Measurements from ENCODE around the gene PTGIS.

Gene PTGIS

DNA sequence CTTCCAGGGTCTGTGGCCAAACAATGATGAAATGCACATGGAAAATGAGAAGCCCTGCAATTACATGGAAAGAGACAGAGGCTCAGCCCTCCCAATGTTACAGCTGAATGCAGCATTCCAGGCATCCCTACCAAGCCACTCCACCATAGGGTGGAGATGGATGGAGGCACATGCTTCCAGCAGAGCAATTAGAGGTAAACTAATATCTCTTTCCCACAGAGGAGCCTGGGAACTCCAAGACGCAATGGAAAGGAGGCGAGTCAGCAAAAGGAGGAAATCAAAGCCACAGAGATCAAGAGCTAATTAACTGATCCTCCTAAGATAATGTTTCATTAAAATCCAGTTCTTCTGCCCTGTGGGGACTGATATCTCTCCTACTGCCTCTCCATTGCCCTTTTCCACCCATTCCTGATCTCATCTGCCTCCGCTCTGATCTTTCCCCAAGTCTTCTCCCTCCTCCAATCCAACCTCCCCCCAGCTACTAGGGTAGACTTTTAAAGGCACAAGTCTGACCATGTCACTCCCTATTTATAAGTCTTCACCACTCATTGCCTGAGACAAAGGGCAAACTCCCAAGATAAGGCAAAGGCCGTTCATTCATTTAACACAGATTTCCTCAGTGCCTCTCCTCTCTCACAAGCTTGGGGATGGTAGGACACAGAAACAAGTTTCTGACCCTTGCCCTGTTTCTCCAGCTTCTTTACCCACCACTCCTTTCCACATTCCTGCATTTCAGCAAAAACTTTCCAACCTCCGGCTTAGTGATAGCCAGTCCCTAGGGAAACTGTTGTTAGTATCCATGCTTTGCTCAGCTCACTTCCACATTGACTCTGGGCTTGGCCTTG is 71.2 kb downstream of the PTGIS start:
- DNase-seq (ENCODE audit: low spot score): no peak

DNA sequence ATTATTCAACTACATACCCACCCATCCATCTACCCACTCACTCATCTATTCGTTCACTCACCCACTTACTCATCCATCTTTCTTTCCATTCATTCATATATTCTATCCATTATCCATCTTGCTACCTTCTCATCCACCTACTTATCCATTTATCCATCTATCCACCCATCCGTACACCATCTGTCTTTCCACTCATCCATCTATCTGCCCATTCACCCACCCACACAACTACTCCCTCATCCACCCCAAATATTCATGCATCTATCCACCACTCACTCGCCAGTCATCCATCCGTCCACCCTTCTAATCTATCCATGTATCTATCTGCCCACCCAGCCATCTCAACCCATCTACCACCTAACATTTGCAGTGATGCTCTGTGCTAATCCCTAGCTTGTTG is 71.9 kb downstream of the PTGIS start:
- no peak for DNase-seq (ENCODE audit: low spot score)

DNA sequence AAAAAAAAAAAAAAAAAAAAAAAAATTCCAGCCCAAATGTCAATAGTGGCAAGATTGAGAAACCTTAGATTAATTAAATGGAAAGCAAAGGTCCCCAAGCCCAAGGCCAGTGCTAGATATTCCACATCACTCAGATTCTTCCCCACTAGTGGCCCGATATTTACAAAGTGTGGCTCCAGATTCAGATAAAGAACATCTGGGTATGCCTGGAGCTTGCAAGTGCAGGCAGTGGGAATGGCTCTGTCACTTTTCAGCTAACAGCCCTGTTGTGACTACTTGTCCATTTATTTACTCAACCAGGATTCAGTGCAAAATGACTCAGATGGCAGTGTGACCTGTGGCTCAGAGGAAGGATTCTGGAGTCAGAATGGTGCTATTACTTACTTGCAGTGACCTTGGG is 77.2 kb downstream of the PTGIS start:
- no peak for DNase-seq (ENCODE audit: low spot score)

DNA sequence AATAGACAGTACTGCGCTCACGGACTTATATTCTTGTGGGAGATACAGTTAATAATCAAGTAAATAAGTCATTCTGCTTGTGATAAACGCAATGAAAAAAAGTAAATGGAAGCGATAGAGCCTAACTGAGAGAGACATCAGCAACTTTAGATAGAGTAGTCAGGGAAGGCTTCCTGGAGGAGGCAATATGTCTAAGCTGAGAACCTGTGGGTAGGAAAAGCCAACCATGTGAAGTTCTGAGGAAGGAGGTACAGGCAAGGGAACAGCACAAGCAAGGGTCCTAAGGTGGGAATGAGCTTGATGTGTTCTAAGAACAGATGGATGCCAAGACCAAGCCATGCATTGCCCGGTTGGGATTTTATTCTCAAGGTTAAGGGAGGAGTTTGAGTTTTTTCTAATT is 78.2 kb downstream of the PTGIS start:
- DNase-seq (ENCODE audit: low spot score): no peak

DNA sequence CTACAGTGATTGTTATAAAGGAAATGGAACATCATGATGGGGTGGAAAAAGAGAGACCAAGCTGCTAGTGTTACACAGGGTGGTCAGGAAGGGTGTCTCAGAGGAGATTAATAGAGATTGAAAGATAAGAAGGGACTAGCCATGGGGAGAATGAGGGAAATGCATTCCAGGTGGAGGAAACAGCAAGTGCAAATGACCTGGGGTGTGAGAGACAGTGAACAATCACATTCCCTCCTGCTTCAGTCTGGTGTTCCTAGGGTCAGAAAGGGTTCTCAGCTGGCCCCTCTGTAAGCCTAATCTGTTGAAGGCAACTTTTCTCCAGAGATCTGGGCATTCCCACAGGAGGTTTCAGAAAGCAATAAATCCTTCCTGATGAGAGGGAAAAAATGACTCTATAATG is 81.9 kb downstream of the PTGIS start:
- no peak for DNase-seq (ENCODE audit: low spot score)

DNA sequence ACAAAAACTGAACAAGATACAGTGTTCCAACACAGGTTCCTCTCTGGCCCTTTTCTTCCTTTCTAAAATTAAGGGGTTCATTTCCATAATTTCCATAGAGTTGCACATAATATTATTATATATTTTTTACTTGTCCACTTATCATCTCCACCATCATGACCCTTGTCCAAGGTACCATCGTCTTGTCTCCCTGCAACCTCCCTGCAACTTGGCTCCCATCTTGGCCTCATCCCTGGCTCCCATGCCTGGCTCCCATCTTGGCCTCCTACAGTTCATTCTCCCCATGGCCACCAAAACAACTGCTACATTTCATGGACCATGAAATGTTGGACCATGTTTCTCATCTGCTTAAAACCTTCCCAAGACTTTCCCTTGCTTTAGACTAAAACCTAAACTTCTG is 82.4 kb downstream of the PTGIS start:
- no peak for DNase-seq (ENCODE audit: low spot score)

DNA sequence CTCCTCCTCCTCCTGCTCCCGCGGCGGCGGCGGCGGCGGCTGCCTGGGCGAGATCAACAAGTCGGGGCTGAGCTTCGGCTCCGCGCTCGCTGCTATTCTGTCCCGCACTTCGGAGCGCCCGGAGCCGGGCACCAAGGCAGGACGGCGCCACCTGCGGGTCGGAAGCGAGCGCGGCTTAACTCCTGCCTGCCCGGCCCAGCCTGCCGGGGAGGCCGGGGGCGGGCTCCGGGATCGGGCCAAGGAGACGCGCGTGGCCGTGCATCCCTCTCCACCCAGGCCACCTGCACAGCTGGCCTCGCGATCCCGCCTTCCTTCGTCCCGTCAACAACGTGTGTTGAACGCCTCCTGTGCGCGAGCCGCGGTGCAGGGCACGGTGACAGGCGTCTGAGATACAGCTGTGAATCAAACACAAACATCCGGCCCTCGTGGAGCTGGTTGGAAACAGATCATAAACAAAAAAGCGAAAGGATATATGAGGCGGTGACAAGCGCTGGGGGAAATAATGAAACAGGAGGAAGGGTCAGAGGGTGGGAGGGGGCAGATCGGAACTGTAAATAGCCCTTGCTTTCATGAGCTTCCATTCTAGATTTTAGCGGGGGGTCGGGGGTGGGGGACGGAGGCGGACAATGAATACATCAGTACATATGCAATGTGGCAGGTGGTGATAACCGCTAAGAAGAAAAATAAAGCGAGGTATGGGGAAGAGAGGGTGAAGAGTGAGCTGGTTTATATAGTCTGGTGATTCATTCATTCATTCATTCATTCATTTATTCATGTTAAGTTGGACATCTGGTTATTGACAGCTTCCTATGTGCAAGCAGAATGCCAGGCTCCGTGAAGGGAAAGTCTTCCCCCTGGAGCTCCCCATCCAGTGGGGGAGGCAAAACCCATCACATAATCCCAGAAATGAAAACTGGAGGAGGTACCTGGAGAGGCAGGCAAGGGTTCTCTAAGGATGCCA is 83.5 kb downstream of the PTGIS start:
- peak; percentile 69 for DNase-seq (ENCODE audit: low spot score)

DNA sequence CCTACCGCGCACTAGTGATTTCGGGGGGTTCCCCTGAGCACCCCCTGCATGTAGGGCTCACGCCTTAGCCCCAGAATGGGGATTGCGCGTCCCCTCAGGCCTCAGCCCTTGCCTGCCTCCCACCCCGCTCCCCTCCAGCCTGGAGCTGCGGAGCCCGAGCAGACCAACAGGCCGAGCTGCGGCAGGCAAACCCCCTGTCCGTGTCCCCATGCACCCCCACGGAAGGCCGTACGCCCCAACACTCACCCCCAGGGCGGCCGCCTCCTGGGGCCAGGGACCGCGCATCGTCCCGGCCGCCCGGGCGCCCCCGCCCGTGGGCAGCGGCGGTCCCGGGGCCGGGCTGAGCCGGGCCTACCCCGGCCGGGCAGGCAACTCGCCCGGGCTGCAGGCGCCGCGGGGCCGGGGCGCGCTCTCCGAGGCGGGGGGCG is 84.2 kb downstream of the PTGIS start:
- DNase-seq (ENCODE audit: low spot score): no peak

DNA sequence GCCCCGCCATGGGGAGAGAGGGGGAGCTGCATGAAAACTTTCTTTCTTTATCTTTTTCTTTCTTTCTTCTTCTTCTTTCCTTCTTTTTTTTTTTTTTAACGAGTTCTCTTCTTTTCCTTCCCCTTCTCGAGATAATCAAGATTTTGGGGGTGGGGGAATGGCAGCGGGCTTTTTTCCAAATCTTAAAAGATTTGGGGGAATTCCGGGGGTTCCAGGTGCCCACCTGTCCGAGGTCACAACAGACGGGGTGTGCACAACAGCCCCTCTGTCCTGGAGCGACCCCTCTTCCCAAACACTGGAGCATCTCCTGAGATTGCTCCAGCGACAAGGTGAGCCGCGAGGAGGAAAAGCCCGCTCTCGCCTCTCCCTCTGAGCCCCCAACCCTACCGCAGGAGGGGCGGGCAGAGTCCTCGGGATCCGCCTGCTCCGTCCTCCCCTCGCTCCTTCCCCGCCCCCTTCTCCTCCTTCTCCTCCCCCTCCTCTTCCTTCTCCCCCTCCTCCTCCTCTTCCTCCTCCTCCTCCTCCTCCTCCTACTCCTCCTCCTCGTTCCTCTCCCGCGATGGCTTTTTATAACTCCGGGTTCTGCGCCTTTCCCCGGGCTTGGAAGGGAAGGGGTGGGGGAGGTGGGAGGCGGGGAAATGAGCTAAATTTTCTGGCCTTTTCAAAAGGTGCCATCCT is 84.8 kb downstream of the PTGIS start:
- no peak for DNase-seq (ENCODE audit: low spot score)

DNA sequence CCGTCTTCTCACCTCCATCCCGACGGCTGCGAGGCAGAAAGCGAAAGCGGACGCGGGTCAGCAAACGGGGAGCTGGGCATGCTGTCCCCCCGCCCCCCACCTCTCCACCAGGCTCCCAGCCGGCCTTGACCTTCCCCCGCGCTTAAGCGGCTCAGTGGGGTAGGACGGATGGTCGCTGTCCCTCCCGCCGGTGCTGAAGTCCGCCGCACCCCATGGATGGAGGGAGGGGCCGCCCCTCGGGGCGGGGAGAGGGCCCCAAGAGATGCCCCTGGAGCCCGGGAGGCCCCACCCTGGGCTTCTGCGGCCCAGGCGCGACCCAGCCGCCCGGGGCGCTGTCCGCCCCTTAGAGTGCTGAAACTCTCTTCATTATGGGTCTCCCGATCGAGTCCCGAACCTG is 85.3 kb downstream of the PTGIS start, which contains the start of gene KCNB1:
Gene KCNB1 (minus strand): TSS at position 48 of the 397 bp plus-strand sequence. CDS start 188 bp downstream, outside the sequence.
- peak; percentile 5 for DNase-seq (ENCODE audit: low spot score)

DNA sequence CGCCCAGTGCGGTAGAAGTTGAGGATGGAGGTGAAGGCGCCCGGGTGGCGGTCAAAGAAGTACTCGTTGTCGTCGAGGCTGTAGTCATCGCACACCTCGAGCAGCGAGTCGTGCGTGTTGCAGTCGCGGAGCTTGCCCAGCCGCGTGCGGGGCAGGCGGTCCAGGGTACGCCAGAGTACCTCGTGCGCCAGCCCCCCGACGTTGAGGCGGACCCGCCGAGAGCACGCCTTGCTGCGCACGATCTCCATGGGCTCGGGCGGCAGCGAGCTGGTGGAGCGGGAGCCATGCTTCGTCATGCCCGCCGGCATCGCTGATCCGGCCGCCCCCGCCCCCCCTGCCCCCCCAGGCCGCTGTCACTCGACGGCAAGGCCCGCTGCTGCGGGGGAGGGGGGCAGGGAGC is 85.8 kb downstream of the PTGIS start:
- no peak for DNase-seq (ENCODE audit: low spot score)

DNA sequence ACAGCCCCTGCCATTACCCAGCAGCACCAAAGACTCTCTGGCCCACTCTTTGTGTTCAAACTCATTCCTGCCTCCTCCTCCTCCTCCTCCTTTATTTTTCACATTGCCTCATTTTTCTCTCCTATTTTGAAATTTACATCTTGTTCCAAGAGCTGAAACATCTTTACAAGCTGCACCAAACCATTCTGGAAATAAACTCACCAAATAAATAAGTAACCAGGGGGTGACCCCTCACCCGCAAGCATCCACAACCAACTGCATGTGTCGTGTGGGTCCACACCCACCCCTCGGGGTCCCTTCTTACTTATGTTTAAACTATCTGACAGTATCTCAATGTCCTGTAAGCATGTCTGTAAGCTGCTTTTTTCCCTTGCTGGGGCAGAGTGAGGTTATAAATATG is 86.8 kb downstream of the PTGIS start:
- DNase-seq (ENCODE audit: low spot score): no peak

DNA sequence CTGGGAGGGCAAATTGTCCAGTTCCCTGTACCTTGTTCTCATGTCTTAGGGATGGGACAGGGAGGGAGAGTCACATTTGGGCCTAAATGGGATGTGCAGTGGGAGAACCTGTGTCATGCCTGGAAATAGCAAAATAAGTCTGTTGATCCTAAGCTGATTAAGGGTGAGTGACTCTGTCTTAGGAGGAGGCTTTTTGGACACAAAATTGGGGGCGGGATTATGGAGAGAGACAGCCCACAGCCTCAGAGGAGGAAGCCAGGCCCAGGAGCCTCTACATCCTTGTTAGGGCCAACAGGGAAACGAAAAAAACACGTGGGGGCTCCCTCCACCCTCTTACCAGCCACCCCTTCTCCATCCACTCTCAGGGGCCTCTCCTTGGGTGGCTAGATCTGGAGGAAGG is 87.7 kb downstream of the PTGIS start:
- DNase-seq (ENCODE audit: low spot score): no peak

DNA sequence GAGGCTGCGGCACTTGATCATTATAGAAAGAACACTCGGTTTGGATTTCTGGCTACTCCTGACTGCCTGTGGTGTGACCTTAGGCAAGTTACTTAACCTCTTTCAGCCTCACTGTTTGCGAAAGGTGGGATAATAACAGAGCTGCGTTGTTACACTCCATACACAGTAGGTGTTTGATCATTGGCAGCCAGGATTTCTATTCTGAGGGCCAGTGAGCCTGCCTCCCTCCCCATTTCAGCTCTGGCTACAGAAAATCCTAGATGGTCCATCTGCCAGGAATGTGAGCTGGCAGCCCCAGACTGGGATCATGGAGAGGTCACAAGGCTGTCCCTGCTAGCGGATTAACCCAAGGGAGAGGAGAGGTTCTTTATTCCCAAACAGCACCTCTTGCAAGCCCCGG is 88.2 kb downstream of the PTGIS start:
- DNase-seq (ENCODE audit: low spot score): no peak

DNA sequence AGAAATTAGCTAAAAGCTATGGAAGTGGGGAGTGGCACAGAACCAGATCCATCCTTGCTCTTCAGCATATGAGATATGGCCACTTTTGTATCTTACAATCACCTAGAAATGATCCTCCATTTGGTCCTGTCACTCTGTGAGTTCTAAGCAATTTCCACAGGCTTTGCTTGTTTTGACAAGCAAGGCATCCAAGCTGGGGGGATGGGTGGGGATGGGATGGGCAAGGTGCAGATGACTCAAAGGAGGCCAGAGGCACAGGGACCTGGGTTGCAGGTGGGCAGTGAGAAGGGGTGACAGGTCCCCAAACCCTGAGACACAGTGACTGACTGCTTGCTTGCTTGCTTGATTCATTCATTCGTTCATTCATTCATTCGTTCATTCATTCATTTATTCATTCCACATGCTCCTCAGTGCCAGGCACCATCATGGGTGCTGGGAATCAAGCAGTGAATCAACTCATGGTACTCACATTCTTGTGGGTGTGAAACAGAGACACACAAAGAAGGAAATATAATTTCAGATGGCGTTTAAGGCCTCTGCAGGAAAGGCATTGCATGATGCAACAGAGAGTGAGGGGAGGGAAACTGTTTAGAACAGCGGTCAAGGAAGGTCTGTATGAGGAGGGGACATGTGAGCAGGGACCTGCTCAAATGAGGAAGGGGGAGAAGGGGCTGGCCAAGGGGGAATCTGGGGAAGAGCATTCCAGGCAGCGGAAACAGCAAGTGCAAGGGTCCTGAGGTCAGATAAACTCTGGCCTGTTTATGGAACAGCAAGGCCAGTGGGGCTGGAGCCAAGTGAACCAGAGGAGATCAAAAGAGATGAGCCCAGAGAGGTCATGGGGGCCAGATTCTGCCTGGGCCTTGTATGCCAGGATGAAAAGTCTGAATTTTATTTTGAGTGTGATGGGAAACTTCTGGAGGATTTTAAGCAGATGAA is 88.9 kb downstream of the PTGIS start:
- DNase-seq (ENCODE audit: low spot score): no peak

DNA sequence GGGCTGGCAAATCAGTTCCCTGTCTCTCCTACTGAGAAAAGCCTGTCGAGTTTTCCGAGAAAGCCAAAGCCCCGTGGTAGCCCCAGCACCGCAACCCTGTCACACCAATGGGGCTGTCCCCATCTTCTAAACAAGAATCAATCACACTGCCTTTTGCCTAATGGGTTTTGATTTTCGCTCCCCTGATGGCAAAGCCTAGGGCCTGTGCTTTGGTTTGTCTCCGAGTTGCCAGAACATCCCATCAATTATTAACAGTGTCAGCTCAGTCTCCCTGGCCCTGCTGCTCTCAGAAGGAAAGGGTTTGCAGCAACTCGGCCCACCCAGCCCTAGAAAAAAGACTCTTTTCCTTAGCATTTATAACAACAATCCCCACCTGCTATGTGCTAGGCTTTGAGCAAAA is 89.7 kb downstream of the PTGIS start:
- DNase-seq (ENCODE audit: low spot score): no peak

DNA sequence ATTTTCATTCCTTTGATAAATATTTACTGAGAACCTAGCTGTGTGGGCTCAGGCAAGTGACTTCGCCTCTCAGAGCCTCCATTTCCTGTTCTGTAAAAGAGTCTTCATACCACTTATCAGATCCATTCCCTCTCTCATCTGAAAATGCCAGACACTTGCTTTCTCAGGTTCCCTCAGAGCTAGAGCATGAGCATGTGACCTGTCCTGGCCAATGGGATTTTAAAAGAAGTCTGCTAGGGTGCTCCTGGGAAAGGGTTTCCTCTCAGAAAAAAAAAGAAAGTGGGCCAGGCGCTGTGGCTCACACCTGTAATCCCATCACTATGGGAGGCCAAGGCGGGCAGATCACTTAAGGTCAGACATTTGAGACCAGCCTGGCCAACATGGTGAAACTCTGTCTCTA is 90.7 kb downstream of the PTGIS start:
- DNase-seq (ENCODE audit: low spot score): no peak

DNA sequence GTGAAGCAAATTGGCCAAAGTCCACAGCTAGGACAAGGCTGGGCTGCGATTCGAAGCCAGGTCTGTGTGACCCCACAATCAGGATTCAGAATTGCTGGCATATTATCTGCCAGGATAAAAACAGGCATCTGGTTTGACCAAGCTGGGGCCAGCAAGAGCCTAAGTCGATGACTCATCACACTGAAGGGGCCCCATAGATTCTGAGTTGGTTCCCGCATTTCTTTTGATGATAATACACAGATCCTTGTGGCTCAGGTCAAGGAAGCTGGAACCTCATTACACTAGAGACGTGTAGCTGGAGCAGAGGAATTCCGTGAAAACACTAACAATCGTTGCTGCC is 92.0 kb downstream of the PTGIS start:
- no peak for DNase-seq (ENCODE audit: low spot score)

DNA sequence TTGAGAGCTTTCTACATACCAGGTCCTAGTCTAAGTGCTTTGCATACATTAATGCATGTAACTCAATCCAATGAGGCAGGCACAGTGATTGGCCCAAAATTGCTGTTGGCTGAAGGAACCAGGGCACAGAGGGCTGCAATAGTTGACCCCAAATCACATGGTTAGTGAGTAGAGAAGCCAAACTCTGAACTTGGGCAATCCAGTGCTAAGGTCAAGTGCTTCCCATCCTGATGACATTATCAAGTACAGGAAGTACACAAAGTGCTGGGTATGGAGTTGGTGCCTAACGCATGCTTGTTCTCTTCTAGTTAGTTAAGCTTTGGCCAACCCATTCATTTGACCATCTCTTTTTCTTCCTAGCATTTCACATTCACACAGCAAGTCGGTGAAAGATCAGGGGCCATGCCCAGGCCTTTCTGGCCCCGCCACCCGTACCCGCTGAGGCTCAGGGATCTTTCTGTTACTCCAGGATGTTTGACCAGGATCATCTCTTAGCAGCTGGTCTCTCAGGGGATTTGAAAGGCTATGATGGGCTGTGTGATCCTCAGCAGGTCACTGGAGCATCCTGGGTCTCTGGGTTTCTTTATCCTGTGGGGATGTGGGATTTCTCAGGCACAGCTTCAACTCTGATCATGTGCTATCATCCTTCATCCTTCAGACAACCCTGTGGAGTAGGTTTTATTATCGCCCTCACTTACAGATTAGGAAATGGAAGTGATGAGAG is 92.5 kb downstream of the PTGIS start:
- DNase-seq (ENCODE audit: low spot score): no peak

DNA sequence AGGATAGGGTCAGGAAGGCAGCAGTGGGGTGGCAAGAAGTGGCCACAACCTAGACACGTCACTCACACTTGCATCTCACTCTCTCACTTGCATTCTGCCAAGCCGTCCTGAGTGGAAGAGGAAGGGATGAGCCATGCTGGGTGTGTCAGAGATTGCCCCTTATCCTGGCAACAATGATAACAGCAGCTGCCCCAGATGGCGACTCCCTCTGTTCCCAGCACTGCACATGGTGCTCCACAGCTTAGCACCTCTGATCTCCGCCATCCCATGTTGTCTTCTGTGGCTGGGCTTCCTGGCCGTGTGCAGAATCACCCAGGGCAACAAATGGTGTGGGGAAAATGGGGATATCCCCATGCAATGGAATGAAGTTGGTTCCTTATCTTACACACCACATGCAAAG is 96.5 kb downstream of the PTGIS start:
- no peak for DNase-seq (ENCODE audit: low spot score)

DNA sequence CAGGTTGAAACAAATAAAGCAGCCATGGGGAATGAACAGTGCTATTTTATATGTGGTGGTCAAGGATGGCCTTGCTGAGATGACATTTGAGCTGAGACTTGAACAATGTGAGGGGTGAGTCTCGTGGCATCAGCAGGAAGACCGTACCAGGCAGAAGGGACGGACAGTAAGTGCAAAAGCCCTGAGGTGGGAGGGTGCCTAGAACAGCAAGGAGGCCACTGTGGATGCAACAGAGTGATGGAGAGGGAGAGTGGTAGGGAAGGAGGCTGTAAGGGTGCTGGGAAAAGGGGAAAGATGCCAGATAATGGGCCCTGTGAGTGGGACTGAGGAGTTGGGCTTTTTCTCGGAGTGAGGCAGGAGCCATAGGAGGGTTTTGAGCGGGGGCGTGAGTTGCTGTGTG is 97.0 kb downstream of the PTGIS start:
- no peak for DNase-seq (ENCODE audit: low spot score)
